ENCODE measurements around the gene ARRB1.
"Not testable (repeated sequence)": the region's sequence is repeated elsewhere in the genome, so short reads cannot be mapped to it uniquely, and the experiment has no call there.

Gene ARRB1

DNA sequence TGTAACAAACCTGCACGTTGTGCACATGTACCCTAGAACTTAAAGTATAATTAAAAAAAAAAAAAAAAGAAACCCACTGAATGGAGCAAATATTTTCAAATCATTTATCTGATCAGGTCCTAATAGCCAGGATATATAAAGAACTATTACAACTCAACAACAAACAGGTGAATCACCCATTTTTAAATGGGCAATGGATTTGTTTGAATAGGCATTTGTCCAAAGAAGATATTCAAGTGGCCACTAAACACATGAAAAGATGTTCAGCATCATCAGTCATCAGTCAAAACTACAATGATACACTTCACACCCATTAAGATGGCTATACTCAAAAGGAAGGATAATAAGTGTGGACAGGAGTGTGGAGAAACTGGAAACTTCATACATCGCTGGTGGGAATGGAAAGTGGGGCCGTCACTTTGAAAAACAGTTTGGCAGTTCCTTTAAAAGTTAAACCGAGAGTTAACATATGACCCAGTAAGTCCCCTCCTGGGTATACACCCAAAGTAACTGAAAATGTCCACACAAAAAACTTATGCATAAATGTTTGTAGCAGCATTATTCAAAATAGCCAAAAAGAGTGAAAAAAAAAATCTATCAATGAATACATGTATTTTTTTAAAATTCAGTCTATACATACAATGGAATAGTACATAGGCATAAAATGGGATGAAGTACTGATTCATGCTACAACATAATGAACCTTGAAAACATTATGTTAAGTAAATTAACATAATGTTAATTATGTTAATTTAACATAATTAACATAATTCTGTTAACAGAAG lies 53.1 kb downstream of the ARRB1 start:
- DNase-seq: peak; percentile 42

DNA sequence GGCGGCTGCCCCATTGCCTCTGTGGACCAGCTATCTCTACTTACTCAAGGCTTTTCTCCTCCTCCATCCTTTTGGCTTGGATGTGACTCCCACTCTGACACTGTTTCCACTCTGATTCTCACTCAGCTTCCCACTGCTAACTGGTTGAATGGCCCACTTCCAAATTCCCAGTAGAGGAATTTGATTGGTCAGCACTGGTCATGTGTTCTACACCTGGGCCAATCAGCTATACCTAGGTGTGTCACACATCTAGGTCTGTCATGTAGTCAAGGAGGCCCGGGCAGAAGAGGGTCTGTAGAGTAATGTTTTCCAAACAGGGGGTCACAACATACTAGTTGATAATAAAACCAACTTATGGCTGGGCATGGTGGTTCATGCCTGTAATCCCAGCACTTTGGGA lies 57.6 kb downstream of the ARRB1 start:
- no peak for DNase-seq

DNA sequence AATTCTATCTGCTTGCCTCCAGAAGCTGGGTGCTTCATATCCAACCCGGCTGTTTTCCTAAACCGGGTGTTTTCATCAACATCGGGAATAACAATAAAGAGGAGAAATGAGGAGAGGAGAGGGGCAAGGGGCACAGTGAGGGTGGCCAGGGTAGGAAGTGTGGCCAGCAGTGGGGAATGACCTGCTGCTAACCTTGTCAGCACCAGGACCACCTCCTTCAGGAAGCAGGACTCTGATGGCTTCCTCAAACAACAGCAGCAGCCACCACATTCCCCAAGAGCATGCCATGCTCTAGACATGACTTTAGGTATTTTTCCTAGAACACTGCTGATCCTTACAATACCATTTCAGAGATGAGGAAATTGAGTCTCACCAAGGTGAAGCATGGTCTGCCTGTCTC lies 58.5 kb downstream of the ARRB1 start:
- no peak for DNase-seq

DNA sequence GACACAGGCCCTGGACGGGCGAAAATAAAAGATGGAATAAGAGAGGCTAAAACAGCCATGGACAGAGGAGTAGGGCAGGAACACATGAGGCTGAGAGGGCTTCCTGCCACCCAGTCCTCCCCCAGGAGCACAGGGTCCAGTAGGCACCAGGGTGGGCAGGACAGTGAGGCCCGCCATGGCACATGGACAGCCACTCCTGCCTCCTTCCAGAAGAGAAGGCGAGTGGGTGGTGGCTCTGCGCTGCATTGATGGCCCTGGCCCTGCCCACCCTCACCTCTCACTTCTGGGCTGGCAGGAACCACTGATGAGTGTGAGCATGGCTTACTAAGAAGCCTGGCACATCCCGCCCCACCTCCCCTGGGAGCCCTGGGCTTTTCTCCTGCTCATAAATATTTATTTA lies 59.7 kb downstream of the ARRB1 start:
- no peak for DNase-seq

DNA sequence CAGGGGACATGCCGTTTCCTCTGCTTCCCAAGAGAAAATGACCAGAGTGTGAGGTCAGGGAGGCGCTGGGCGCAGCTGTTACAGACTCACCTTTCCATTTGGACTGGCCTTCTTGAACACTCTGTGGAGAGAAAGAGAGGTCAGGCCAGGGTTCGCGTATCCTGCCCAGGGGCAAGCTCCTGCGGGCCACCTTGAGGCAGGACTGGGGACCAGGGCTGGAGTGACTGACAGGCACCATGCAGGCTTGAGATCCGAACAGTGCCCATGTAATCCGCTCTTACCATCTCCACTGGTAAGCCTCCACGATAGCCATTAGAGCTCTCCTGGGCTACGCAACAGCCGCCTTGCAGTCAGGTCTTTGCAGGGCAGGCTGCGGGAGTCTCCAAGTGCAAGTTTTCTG lies 61.5 kb downstream of the ARRB1 start:
- no peak for DNase-seq

DNA sequence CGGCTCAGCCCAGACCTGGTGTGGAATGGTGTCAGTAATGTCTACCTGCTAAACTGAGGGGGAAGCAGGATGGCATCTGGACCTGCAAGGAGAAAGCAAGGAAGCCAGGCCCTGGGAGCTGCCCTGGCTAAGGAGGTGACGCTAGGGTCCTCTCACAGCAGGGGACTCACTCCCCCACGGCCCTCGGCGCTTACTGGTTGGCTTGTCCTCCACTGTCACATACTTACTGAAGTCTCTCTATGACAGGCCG lies 62.0 kb downstream of the ARRB1 start:
- DNase-seq: no peak

DNA sequence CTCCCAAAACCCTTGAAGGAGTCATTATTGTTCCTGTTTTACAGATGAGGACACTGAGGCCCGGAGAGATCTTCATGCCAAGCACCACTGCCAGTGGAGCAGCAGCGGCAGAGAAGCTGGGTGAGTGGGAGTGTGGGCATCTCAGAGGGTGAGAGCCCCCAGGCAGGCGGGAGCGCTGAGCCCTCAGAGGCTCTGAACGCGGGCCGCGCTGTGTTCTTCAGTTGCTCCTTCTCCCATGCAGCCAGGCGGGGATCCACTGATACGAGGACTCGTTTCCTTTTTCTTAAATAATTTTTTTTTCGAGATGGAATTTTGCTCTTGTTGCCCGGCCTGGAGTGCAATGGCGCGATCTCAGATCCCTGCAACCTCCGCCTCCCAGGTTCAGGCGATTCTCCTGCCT lies 63.9 kb downstream of the ARRB1 start:
- no peak for DNase-seq

DNA sequence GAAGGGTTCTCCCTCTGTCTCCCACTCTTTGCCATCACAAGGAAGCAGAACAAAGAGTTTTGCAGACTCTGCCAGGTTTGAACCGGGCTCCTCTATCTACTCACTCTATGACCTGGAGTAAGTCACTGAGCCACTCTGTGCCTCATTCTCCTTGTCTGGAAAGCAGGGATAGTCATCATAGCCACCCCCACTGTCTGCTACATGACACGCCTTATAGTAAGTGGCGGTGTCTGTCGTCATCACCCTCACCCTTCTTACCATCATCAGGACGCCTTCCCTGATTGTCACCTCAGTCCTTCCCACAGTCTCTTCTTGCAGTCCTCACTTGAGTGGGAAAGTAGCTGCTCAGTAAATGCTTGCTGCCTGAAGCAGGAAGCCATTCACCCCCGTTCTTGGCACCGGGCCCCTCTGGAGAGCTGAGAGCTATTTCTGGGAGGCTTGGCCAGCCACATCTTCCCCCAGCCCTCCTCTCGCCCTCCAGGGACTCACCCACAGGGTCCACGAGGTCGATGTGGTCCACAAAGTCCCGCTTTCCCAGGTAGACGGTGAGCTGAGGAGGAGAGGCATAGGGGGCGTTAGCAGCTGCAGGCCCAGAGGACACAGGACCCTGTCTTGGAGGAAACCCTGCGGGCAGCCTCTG lies 64.5 kb downstream of the ARRB1 start:
- no peak for DNase-seq

DNA sequence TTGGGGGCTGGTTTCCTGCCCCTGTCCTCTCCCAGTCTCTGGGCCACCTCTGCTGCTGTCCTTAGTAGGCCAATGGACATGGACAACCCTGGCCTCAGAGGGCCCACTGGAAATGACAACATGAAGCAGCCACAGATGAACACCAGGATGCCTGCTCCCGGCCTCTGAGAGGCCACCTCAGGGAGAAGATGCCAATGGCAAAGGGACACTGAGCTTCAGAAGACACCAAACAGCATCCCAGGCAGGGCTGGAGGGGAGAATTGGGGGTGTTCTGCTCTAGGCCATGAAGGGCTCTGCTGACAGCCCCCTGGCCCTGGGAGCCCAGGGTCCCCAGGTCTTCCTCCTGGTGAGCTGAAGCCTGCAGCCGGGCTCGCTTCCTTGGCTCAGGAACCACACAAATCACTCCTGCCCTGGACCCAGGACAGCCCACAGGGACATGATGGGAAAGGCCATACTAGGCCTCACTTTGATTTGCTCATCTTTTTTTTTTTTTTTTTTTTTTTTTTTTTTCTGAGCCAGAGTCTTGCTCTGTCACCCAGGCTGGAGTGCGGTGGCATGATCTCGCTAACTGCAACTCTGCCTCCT lies 65.6 kb downstream of the ARRB1 start:
- DNase-seq: no peak

DNA sequence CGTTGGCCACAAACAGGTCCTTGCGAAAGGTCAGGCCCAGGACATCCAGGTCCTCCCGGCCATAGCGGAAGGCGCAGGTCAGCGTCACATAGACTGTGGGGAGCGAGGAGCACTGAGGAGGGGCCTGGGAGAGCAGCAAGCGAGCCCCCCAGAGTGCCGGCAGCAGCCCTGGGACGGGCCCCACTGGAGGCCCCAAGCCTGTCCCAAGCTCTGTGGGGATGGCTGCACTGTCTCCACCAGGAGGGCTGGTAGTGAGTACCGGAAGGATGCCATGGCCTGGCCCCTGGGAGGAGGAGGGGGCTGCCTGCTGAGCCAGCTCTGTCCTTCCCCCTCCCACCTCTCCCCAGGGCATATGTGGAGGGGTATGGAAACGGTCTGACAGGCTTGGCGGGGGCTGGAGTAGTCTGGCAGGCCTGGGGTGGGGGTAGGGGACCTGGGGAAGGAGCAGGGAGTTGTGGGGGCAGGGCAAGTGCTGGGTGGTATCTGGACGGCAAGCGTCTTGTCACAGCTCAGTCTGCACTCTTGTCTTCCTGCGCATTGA lies 68.0 kb downstream of the ARRB1 start:
- DNase-seq: no peak

DNA sequence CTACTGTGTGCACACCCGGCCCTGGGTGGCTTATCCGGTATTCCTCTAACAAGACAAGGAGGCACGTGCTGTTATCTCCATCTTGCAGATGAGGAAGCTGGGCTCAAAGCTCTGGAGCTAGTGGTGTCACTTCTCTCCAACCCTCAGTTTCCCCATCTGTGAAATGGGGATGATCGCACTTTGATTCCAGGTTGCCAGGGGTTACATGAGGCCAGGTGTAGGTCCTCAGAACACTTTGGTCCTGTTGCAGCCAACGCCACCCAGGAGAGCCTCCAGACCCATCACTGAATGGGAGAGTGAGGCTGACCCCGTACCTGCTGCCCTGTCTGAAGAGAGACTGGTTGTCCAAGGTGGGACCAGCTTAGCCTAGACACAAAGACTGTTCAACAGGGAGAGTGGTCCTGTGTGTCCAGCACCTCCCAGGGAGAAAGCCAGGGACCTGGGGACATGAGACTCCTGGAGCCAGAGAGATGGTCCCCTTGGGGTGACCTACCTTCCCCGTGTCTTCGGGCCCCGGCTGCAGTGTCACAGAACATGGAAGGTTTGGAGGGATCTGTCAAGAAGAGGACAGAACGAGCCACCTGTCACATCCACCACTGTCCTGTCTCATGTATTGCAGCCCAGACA lies 69.9 kb downstream of the ARRB1 start:
- DNase-seq: no peak

DNA sequence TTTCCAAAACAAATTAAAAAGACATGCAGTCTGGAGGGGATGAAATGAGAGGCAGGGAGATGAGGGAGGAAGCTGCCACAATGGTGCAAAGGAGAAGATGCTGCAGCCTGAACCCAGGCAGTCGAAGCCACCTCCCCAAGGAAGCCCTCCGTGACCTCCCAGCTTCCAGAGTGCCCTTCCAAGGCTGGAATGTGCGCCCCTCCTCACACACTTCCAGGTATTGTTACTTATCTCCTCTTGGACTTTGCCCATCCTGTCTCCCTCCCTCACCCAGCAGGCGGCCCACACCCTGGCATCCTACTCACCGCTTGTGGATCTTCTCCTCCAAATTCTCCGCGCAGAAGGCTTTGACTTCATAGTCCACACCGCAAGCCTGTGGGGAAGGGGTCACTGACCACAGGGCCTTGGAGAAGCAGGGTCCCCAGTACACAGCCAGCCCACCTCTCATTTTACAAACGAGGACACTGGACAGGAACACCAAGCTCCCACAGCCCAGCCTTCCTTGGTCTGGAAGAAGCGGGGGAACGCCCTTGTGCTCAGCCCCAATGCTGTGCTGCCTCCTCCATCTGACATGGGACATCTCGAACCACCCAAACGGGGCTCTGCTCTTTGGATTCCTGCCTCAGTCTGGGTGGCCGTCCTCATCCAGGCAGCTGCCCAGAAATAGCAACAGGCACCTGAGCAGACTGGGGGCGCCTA lies 70.5 kb downstream of the ARRB1 start:
- no peak for DNase-seq

DNA sequence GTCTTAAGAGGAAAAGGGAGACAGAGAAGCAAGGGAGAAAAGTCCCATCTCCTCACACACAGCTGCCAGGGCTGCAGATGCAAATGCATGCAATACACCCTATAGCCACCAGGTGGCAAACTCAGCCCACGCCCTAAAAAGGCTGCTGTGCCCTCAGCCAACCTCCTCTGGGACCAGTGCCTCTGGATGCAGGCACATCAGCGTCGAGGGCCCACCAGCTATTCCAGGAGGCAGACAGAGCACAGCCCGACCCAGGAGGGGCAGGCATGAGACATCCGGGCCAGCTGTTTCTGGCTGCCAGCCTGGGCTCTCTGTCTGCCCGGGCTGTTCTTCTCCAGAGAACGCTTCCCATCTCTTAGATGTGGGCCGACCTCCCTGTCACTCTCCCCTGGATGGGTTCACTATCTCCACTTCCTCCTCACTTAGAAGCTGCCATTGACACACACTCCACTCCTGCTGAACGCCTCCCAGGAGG lies 71.2 kb downstream of the ARRB1 start:
- DNase-seq: peak; percentile 76

DNA sequence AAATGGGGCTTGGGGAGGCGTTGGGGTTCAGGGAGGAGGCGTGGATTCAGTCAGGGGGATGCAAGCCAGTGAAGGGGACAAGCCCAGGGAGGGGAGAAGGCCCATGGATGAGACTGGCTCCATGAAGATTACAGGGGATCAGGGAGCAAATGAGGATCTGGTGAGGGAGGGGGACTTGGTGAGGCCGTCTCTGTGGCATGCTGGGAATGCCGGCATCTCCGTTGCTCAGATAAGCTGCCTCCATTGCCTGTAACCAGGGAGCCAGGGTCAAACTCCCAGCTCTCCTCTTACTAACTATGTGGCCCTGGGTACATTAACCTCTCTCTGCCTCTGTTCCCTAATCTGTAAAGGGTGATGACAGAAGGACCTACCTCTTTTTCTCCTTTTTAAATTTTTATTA lies 72.2 kb downstream of the ARRB1 start:
- no peak for DNase-seq

DNA sequence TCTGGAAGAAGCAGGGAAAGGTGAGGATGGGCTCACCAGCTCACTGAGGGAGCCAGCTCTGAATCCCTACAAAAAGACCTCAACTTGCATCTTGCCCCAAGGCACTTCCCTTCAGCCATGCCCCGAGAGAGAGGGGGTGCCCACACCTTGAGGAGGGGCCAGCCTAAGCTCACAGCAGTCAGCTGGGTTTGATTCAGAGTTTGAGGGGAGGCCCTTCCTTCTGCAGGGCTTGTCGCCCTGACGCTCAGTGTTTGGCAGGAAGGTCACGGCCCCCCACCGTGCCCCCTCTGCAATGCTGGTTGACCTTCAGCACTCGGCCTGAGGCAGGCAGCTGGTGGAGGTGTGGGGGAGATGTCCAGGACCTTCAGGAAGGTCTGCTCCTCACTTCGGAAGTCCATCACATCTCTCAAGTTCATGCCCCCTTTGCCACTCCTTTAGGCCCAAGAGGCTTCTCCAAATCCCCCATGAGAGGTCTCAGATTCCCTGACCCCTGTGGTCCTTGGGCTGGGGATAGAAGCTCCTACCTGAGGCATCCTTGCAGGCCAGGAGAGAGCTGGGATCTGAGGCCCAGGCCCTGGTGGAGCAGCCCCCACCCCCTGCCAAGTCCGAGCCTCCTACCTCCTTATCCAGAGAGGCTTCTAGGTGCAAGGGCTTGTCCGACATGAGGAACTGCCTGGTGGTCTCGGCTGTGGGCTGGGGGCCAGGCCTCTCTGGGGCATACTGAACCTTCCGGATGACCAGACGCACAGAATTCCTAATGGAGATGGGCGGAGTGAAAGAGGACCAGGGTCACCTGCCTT lies 73.3 kb downstream of the ARRB1 start:
- DNase-seq: no peak

DNA sequence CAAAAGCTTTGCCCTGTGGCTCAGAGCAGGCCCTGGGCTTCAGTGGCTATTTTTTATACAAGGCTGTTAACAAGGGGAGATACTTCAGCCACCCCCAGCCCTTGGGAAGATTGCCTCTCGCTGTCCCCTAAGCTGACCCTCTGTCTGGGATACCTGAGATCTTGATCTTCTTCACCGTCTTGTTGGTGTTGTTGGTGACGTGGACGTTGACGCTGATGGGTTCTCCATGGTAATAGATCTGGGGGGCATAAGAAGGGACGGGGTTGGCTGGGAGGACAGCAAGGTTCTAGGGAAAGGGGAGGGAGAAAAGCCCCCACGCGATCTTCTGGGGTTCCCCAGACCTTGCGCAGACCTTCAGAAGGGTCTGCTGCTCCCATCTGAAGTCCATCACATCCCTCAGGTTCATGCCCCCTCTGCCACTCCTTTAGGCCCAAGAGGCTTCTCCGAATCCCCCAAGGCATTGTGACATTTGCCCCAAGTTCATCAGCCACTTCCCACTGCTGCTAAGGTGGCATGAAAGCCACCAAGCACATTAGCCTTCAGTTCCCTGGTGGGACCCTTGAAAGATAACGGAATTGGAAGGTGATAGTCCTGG lies 74.2 kb downstream of the ARRB1 start:
- no peak for DNase-seq

DNA sequence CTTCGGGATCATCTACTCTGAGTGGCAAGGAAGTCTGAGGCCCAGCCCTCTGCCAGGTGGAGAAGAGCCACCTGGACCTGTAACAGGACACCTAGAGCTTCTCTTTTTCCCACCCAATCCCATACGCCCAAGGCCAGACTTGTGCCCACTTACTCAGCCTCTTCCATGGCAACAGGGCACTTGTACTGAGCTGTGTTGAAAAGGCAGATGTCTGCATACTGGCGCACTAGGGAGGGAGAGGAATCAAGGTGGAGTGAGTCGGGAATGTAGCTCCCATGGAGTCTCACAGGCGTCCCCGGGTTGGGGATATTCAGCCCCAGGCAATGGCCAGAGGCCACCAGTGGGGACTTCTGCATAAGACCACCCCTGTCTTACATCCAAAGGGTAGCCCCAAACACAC lies 74.8 kb downstream of the ARRB1 start:
- DNase-seq: peak; percentile 95

DNA sequence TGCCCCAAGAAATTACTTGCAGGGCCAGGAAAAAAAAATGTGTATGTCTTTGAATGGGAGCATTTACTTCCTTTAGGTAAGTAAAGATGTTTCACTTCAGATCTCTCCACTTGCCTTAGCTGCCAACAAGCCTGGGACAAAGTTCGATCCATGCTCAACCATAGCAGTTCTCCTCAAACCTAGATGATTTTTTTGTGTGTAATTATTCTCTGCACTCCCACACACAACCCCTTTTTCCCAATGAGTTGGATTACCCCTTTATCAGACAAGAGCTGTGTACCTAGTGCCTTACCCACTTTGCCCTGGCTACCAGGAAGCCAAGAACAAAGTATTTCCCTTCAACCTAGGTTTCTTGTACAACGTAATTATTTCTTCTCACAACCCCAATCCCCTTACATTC lies 75.3 kb downstream of the ARRB1 start:
- DNase-seq: peak; percentile 24

DNA sequence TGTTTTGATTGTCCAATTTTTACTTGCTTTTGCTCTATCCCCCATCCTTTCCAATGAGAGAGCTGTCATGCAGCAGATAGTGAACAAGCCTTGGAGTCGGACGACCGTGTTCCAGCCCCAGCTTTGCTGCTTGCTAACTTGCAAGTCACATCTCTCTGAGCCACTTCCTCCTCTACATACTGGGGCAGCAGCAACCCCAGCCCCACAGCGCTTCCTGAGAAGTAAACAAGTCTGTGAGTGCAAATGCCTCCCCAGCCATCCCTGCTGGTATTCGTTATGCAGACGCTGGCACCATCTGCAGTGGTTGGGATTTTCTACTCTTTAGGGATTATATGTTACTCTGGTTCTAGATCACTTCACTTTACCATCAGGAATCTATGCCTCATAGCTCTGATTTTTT lies 75.9 kb downstream of the ARRB1 start:
- DNase-seq: no peak

DNA sequence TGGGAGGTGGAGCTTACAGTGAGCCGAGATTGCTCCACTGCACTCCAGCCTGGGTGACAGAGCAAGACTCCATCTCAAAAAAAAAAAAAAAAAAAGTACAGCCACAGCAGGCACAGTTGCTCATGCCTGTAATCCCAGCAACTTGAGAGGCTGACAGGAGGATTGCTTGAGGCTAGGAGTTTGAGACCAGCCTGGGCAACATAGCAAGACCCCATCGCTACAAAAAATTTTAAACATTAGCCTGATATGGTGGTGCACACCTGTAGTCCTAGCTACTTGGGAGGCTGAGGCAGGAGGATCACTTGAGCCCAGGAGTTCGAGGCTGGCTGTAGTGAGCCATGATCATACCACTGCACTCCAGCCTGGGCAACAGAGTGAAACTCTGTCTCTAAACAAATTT lies 76.7 kb downstream of the ARRB1 start:
- not testable (repeated sequence) for DNase-seq

DNA sequence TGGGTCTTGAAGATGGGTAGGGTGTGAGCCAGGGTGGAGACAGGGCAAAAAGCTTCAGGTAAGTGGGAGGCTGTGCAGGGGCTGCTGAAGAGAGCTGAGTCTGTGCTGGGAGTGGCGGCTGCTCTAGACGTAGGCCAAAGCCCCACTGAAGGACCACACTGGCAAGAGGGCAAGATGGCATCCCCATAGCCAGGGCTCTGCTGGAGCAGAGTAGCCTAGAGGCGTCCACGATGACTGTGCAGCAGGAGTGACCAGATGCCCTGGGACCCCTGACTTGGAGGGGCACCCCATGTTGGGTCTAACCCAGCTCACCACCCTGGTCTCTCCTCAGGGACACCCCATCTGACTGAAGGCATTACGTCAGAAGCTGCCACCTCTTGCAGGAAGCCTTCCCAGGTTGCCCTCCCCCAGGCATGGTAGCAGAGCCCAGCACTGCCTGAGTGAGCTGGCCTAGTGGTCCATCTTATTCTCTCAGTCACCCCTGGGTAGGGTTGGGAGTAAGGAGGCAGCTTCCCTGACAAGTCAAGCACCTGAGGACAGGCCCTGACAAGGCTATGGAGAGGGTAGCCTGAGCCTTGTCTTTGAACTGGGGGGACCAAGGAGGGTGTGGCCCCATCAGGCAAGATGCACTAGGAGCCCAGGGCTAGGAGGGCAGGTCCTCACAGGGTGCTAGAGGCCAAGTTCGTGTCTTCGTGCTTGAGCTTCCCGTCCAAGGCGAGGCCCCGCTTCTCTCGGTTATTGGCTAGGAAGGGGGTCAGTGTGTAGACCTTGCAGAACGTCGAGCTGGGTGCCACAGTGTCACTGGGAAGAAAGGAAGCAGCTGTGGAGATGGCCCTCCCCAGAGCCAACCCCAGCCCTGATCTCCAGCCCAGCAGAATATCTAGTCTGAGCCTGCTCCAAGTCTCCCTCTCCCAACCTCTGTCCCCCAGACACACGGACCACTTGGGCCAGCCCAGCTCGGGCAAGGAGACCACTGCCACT lies 77.8 kb downstream of the ARRB1 start:
- DNase-seq: no peak

Measured in NCI-H345 (cell line).